HepG2 (cell line): Measurements from ENCODE around the gene JMJD1C. TPM values are rescaled to one million over a fixed set of nuclear protein-coding genes. Genes with fewer than 3 reads are reported as not detected.

Experiments
- ATAC-seq: fragments of 200-7000 bp; cut with Tn5 transposase; 3 replicates; pipeline ENCODE4 v1.9.1; 2020; ENCODE audit warnings: mild to moderate bottlenecking, moderate library complexity
- BruUV-seq: library from RNA; stranded (reverse); fragments of 400-500 nt; replicated peaks from 2 replicates; lab custom pipeline; 2021; lab: Mats Ljungman, UMichigan
- CTCF ChIA-PET: fragments of 300-600 bp; formaldehyde crosslinking; extraction: SDS; loops from one replicate; lab custom pipeline; 2021; ENCODE audit warnings: low total read pairs, inconsistent platforms, low intra/inter-chr PET ratio; lab: Yijun Ruan, JAX
- POLR2A ChIA-PET: fragments of 350-600 bp; sonication (Branson Sonifier 250); formaldehyde crosslinking; loops from one replicate; lab custom pipeline; 2020; ENCODE audit warnings: antibody characterized with exemption, inconsistent platforms; lab: Yijun Ruan, JAX
- DNase-seq: peaks from one replicate; pipeline ENCODE4 v3.0.0-alpha.2; 2015; ENCODE audit warnings: low spot score
- FAIRE-seq: peaks from 3 replicates; lab custom pipeline; 2011; peaks lifted over from hg19 to GRCh38; lab: Jason Lieb, UNC
- H2AFZ ChIP-seq: one replicate; pipeline ENCODE4 v1.6.1; 2011; ENCODE audit warnings: low read length, inconsistent platforms
- H3K27ac ChIP-seq: fragments of 300-600 bp; 3 replicates; pipeline ENCODE4 v1.8.0; 2011; ENCODE audit warnings: mixed run types, mild to moderate bottlenecking, mixed read lengths, low read length, inconsistent platforms; ENCODE audit not compliant: insufficient read depth; ENCODE audit errors: extremely low read length
- H3K27me3 ChIP-seq, 2 experiments: fragments of 200-600 bp in 1 of 2; 2 replicates in 1 of 2; 3 replicates in 1 of 2; pipeline versions ENCODE4 v1.6.0 to v1.8.0; 2011; ENCODE audit warnings: low read length in 2 of 2, mild to moderate bottlenecking in 2 of 2, moderate library complexity in 2 of 2, inconsistent platforms in 1 of 2; ENCODE audit not compliant: insufficient read depth in 2 of 2, control insufficient read depth in 1 of 2
- H3K36me3 ChIP-seq, 2 experiments: fragments of 200-600 bp in 1 of 2; replicated peaks in 1 of 2; 2 replicates in 1 of 2; 3 replicates in 1 of 2; pipeline versions ENCODE4 v1.5.1 to v1.8.0; 2011; ENCODE audit warnings: low read length in 2 of 2, inconsistent platforms in 1 of 2; ENCODE audit not compliant: insufficient read depth in 2 of 2, control insufficient read depth in 1 of 2
- H3K4me1 ChIP-seq: 2 replicates; pipeline ENCODE4 v1.5.1; 2012; ENCODE audit warnings: low read length, inconsistent platforms; ENCODE audit not compliant: insufficient read depth
- H3K4me2 ChIP-seq: 2 replicates; pipeline ENCODE4 v1.6.0; 2011; ENCODE audit warnings: low read depth, low read length, inconsistent platforms
- H3K4me3 ChIP-seq, 3 experiments: fragments of 200-600 bp in 1 of 3; sonication (generic), shearing (Covaris generic) in 1 of 3; replicated peaks in 1 of 3; 2 replicates each; pipeline ENCODE4 v1.5.1; 2011 to 2016; ENCODE audit warnings: low read length in 3 of 3, inconsistent platforms in 2 of 3, low read depth in 2 of 3, mild to moderate bottlenecking in 2 of 3, control low read depth in 1 of 3, mixed read lengths in 1 of 3; ENCODE audit not compliant: insufficient read depth in 1 of 3
- H3K79me2 ChIP-seq: one replicate; pipeline ENCODE4 v1.6.1; 2011; ENCODE audit warnings: low read length, inconsistent platforms; ENCODE audit not compliant: insufficient read depth
- H3K9ac ChIP-seq: 2 replicates; pipeline ENCODE4 v1.6.0; 2011; ENCODE audit warnings: mild to moderate bottlenecking, low read depth, low read length, inconsistent platforms; ENCODE audit not compliant: insufficient read depth
- H3K9me3 ChIP-seq: 2 replicates; pipeline ENCODE4 v1.5.1; 2012; ENCODE audit warnings: mild to moderate bottlenecking, low read length
- H4K20me1 ChIP-seq: 2 replicates; pipeline ENCODE4 v1.6.0; 2011; ENCODE audit warnings: inconsistent platforms, mild to moderate bottlenecking, low read length, moderate library complexity; ENCODE audit not compliant: insufficient read depth
- E2F5 ChIP-seq: sonication (generic); formaldehyde crosslinking; conservative IDR thresholded peaks from 2 replicates; pipeline ENCODE4 v1.4.0; 2020; ENCODE audit warnings: missing genetic modification reagents
- KIAA2018 ChIP-seq: sonication (generic); formaldehyde crosslinking; IDR thresholded peaks from 2 replicates; pipeline ENCODE4 v1.5.0; 2020; ENCODE audit warnings: mild to moderate bottlenecking, missing genetic modification reagents, borderline replicate concordance
- NFATC3 ChIP-seq: sonication (generic); formaldehyde crosslinking; IDR thresholded peaks from 2 replicates; pipeline ENCODE4 v1.5.1; 2020; ENCODE audit warnings: mild to moderate bottlenecking, missing genetic modification reagents
- PCBP1 ChIP-seq: fragments of 200-400 bp; formaldehyde crosslinking; IDR thresholded peaks from 2 replicates; pipeline ENCODE4 v1.6.1; 2017; ENCODE audit warnings: mild to moderate bottlenecking, low read depth, low read length, borderline replicate concordance
- REL ChIP-seq: sonication (generic); formaldehyde crosslinking; conservative IDR thresholded peaks from 2 replicates; pipeline ENCODE4 v1.8.0; 2022; ENCODE audit warnings: mild to moderate bottlenecking, missing genetic modification reagents, moderate library complexity
- SNAI1 ChIP-seq: sonication (generic); formaldehyde crosslinking; IDR thresholded peaks from 2 replicates; pipeline ENCODE4 v1.5.0; 2020; ENCODE audit warnings: mild to moderate bottlenecking, missing genetic modification reagents, borderline replicate concordance
- SRF ChIP-seq: IDR thresholded peaks from 2 replicates; pipeline ENCODE4 v1.6.1; 2011; ENCODE audit warnings: mild to moderate bottlenecking, low read depth, low read length, moderate library complexity
- TBX2 ChIP-seq: sonication (generic); formaldehyde crosslinking; IDR thresholded peaks from 2 replicates; pipeline ENCODE4 v1.5.0; 2020; ENCODE audit warnings: missing genetic modification reagents, mild to moderate bottlenecking, borderline replicate concordance
- THRA ChIP-seq: sonication (generic); formaldehyde crosslinking; IDR thresholded peaks from 2 replicates; pipeline ENCODE4 v1.4.0; 2020; ENCODE audit warnings: missing genetic modification reagents, borderline replicate concordance
- TIGD3 ChIP-seq: sonication (generic); formaldehyde crosslinking; IDR thresholded peaks from 2 replicates; pipeline ENCODE4 v1.5.1; 2020; ENCODE audit warnings: mild to moderate bottlenecking, missing genetic modification reagents, borderline replicate concordance
- ZNF510 ChIP-seq: sonication (generic); formaldehyde crosslinking; IDR thresholded peaks from 2 replicates; pipeline ENCODE4 v1.4.0; 2020; ENCODE audit warnings: low read depth, mild to moderate bottlenecking, missing genetic modification reagents
- WGBS: methylation state at CpG from one replicate; pipeline ENCODE4 v1.1.6; 2017; ENCODE audit warnings: low lambda C conversion rate; 5-methylcytosine and 5-hydroxymethylcytosine counted together
- in situ Hi-C: cut with HindIII; loops from 2 replicates; pipeline ENCODE4 v1.10.0; 2017; ENCODE audit warnings: low pct_unique_long_range_greater_than_20kb; ENCODE audit not compliant: extremely low pct_ligation_motif_present
- intact Hi-C: fragments of 100-400 bp; cut with micrococcal nuclease; formaldehyde crosslinking; loops from one replicate; pipeline ENCODE4 v1.10.0; 2022; ENCODE audit not compliant: unreplicated experiment
- polyA plus RNA-seq, 8 experiments: library from polyadenylated mRNA; depleted of rRNA in 3 of 8; stranded (reverse) in 7 of 8; unstranded in 1 of 8; fragments of >200 nt; fragmentation: Illumina TruSeq in 4 of 8; extraction: Trizol in 4 of 8; gene quantifications; 2 replicates each; pipeline versions ENCODE4 v1.2.1 to v1.2.3, GENCODE V29; 2011 to 2016; ENCODE audit warnings: low read depth in 4 of 8, missing spikeins in 1 of 8, mixed read lengths in 1 of 8; ENCODE audit not compliant: insufficient read depth in 1 of 8
- total RNA-seq, 5 experiments: library from RNA; depleted of rRNA; stranded (reverse); fragments of >200 nt; fragmentation: Illumina TruSeq; extraction: Trizol; gene quantifications; 2 replicates each; pipeline ENCODE4 v1.2.3, GENCODE V29; 2016; ENCODE audit warnings: low read depth in 1 of 5

JMJD1C gene
- total and polyA plus RNA-seq, 2 of the 13 experiments (the other 11 are each of a cell fraction or from before 2014, with no cell fraction given): 42.3 to 42.7 TPM

- no peak overlapping the region for H3K9ac ChIP-seq
- WGBS: 57% methylated on average over 3 of the region's 3 CpGs
- ChIA-PET CTCF (interaction anchor here (1.2 to 2.7 kb wide), 3 partner anchors 412 to 502 kb away, joined by 3 to 19 read pairs (median 14); no protein-coding TSS in a partner anchor), POLR2A (no interaction called here)
- peaks cover 34% of the 10 kb centered on the region for H3K79me2 ChIP-seq
- DNase-seq (peak; percentile 44), ATAC-seq (peak; percentile 88), FAIRE-seq (no peak)
- intact Hi-C loops (loop anchor here (1.0 to 10.0 kb wide), 5 partner anchors 52 to 505 kb away; partner anchors contain the start of gene JMJD1C), in situ Hi-C loops (loop anchor here (5.0 kb wide), 1 partner anchor 415 kb away; no protein-coding TSS in a partner anchor)
- H3K27ac ChIP-seq: no peak overlapping the region
- H4K20me1 ChIP-seq: peaks cover 43% of the 10 kb centered on the region
- H3K4me2 ChIP-seq: no peak overlapping the region
- no peak overlapping the region for H3K4me3 ChIP-seq
- no peaks in the 10 kb centered on the region; a peak in 1 of 5 replicates for H3K27me3 ChIP-seq
- no peaks in the 10 kb centered on the region for H3K9me3 ChIP-seq
- no peak overlapping the region for H2AFZ ChIP-seq
- no TSS peak for BruUV-seq
- no peaks in the 10 kb centered on the region for H3K4me1 ChIP-seq
- H3K36me3 ChIP-seq: peaks cover 10 to 38% of the 10 kb centered on the region in 2 experiments
- TF ChIP-seq PCBP1: no peak
- no peak for TF ChIP-seq TIGD3
- TF ChIP-seq REL (CRISPR knock-in tag): no peak
- TF ChIP-seq NFATC3 (CRISPR knock-in tag): no peak
- no peak for TF ChIP-seq SNAI1 (CRISPR knock-in tag)
- 0 out of 2 replicates have a peak, but pooled peaks have one; percentile 42 for TF ChIP-seq SRF
- no peak for TF ChIP-seq E2F5 (CRISPR knock-in tag)
- TF ChIP-seq ZNF510 (CRISPR knock-in tag): no peak
- peak; percentile 88 for TF ChIP-seq THRA (CRISPR knock-in tag)
- TF ChIP-seq TBX2 (CRISPR knock-in tag): no peak
- TF ChIP-seq KIAA2018 (CRISPR knock-in tag): no peak
Observed at GRCh38 chr10:63217120-63217605, 248.6 kb downstream of the JMJD1C start.
